SK-N-SH (cell line): Measurements from ENCODE around the gene CDCA3. TPM values are rescaled to one million over a fixed set of nuclear protein-coding genes. Genes with fewer than 3 reads are reported as not detected.

Experiments used
- CTCF ChIA-PET: fragments of 300-600, 350-600 bp; formaldehyde crosslinking; extraction: SDS; loops from one replicate; lab custom pipeline; 2021; lab: Yijun Ruan, JAX
- POLR2A ChIA-PET: fragments of 350-600 bp; sonication (Branson Sonifier 250); formaldehyde crosslinking; extraction: SDS; loops from one replicate; lab custom pipeline; 2020; ENCODE audit warnings: antibody characterized with exemption, inconsistent platforms; lab: Yijun Ruan, JAX
- DNase-seq: peaks from one replicate; pipeline ENCODE4 v3.0.0; 2012
- H2AFZ ChIP-seq: fragments of 200-600 bp; sonication (generic); 2 replicates; pipeline ENCODE4 v1.8.1; 2016; ENCODE audit warnings: antibody characterized with exemption, mild to moderate bottlenecking, low read depth
- H3F3A ChIP-seq: fragments of 200-600 bp; sonication (generic); replicated peaks from 2 replicates; pipeline ENCODE3; 2016; ENCODE audit warnings: antibody characterized with exemption, mild to moderate bottlenecking; ENCODE audit not compliant: insufficient read depth
- H3K27ac ChIP-seq, 2 experiments: fragments of 200-500 bp in 1 of 2; fragments of 200-600 bp in 1 of 2; sonication (Bioruptor generic) in 1 of 2; sonication (generic), shearing (Covaris generic) in 1 of 2; 2 replicates each; pipeline versions ENCODE4 v1.5.1 to v1.6.1; 2014 to 2016; ENCODE audit warnings: low read depth in 2 of 2, inconsistent platforms in 1 of 2, low read length in 1 of 2, mild to moderate bottlenecking in 1 of 2, mixed read lengths in 1 of 2
- H3K27me3 ChIP-seq: fragments of 200-600 bp; sonication (generic), shearing (Covaris generic); 2 replicates; pipeline ENCODE4 v1.6.1; 2016; ENCODE audit warnings: mixed run types; ENCODE audit not compliant: insufficient read depth
- H3K36me3 ChIP-seq, 2 experiments: fragments of 200-500 bp in 1 of 2; fragments of 200-600 bp in 1 of 2; sonication (Bioruptor generic) in 1 of 2; sonication (generic) in 1 of 2; replicated peaks in 1 of 2; 2 replicates each; pipeline versions ENCODE3 to v1.5.1; 2014 to 2016; ENCODE audit warnings: low read length in 1 of 2, mild to moderate bottlenecking in 1 of 2; ENCODE audit not compliant: insufficient read depth in 2 of 2, control insufficient read depth in 1 of 2
- H3K4me1 ChIP-seq, 2 experiments: fragments of 200-500 bp in 1 of 2; fragments of 200-600 bp in 1 of 2; sonication (Bioruptor generic) in 1 of 2; sonication (generic), shearing (Covaris generic) in 1 of 2; 2 replicates each; pipeline versions ENCODE4 v1.5.1 to v1.6.1; 2014 to 2016; ENCODE audit warnings: low read depth in 1 of 2, low read length in 1 of 2, mixed run types in 1 of 2; ENCODE audit not compliant: insufficient read depth in 2 of 2, control insufficient read depth in 1 of 2
- H3K4me2 ChIP-seq: fragments of 200-600 bp; sonication (generic), shearing (Covaris generic); 2 replicates; pipeline ENCODE4 v1.6.1; 2017; ENCODE audit warnings: mixed run types
- H3K4me3 ChIP-seq, 2 experiments: fragments of 200-500 bp in 1 of 2; fragments of 200-600 bp in 1 of 2; sonication (Bioruptor generic) in 1 of 2; sonication (generic), shearing (Covaris generic) in 1 of 2; 2 replicates each; pipeline versions ENCODE4 v1.5.1 to v1.8.1; 2014 to 2016; ENCODE audit warnings: low read depth in 2 of 2, inconsistent platforms in 1 of 2, low read length in 1 of 2, mild to moderate bottlenecking in 1 of 2, mixed read lengths in 1 of 2, moderate library complexity in 1 of 2
- H3K79me2 ChIP-seq: fragments of 200-600 bp; sonication (generic); 2 replicates; pipeline ENCODE4 v1.8.1; 2017; ENCODE audit warnings: mild to moderate bottlenecking; ENCODE audit not compliant: insufficient read depth
- H3K9ac ChIP-seq: fragments of 200-600 bp; sonication (generic); 2 replicates; pipeline ENCODE4 v1.6.1; 2017; ENCODE audit warnings: mixed run types
- H3K9me2 ChIP-seq: fragments of 200-600 bp; sonication (generic); 2 replicates; pipeline ENCODE4 v1.6.1; 2017; ENCODE audit warnings: mixed run types
- H3K9me3 ChIP-seq: fragments of 200-600 bp; sonication (generic); 2 replicates; pipeline ENCODE4 v1.6.1; 2017; ENCODE audit warnings: mixed run types, mild to moderate bottlenecking, moderate library complexity
- H4K20me1 ChIP-seq: fragments of 200-600 bp; sonication (generic); 2 replicates; pipeline ENCODE4 v1.6.1; 2017; ENCODE audit warnings: mild to moderate bottlenecking, mixed run types; ENCODE audit not compliant: insufficient read depth
- CHD2 ChIP-seq: fragments of 150-350 bp; IDR thresholded peaks from 2 replicates; pipeline ENCODE4 v1.6.1; 2018; ENCODE audit warnings: low read length; ENCODE audit not compliant: partially characterized antibody
- CTCF ChIP-seq: fragments of 200-600 bp; sonication (generic); IDR thresholded peaks from 2 replicates; pipeline ENCODE4 v1.6.1; 2017; ENCODE audit warnings: antibody characterized with exemption, mild to moderate bottlenecking, moderate library complexity
- EZH2phosphoT487 ChIP-seq: fragments of 200-600 bp; sonication (generic); IDR thresholded peaks from 2 replicates; pipeline ENCODE4 v1.6.1; 2017; ENCODE audit warnings: low read depth, mixed run types, mild to moderate bottlenecking, antibody characterized with exemption, moderate library complexity, borderline replicate concordance
- FOSL2 ChIP-seq: IDR thresholded peaks from 2 replicates; pipeline ENCODE4 v1.4.0; 2012; ENCODE audit warnings: low read depth, mild to moderate bottlenecking, moderate library complexity, borderline replicate concordance
- JUND ChIP-seq: IDR thresholded peaks from 2 replicates; pipeline ENCODE4 v1.4.0; 2012
- MXI1 ChIP-seq: IDR thresholded peaks from 2 replicates; pipeline ENCODE4 v1.6.1; 2012; ENCODE audit warnings: mild to moderate bottlenecking, low read depth, low read length, improper control_type of control experiment
- NFIC ChIP-seq: IDR thresholded peaks from 2 replicates; pipeline ENCODE4 v1.4.0; 2012; ENCODE audit warnings: borderline replicate concordance
- NRF1 ChIP-seq: IDR thresholded peaks from 2 replicates; pipeline ENCODE4 v1.6.1; 2012; ENCODE audit warnings: low read depth, mild to moderate bottlenecking, low read length
- RCOR1 ChIP-seq: fragments of 150-350 bp; IDR thresholded peaks from 2 replicates; pipeline ENCODE4 v1.6.1; 2017; ENCODE audit warnings: antibody characterized with exemption, low read length
- SMC3 ChIP-seq: IDR thresholded peaks from 2 replicates; pipeline ENCODE4 v1.6.1; 2012; ENCODE audit warnings: low read depth, low read length, improper control_type of control experiment
- TAF1 ChIP-seq: IDR thresholded peaks from 2 replicates; pipeline ENCODE4 v1.6.1; 2012; ENCODE audit warnings: low read depth, mild to moderate bottlenecking, low read length, moderate library complexity, borderline replicate concordance
- TCF12 ChIP-seq: IDR thresholded peaks from 2 replicates; pipeline ENCODE4 v1.4.0; 2012
- TEAD4 ChIP-seq: IDR thresholded peaks from 2 replicates; pipeline ENCODE4 v1.4.0; 2012; ENCODE audit warnings: mild to moderate bottlenecking, borderline replicate concordance; ENCODE audit not compliant: insufficient read depth
- USF1 ChIP-seq: IDR thresholded peaks from 2 replicates; pipeline ENCODE4 v1.4.0; 2012; ENCODE audit warnings: low read depth, borderline replicate concordance
- WGBS: methylation state at CpG from one replicate; pipeline ENCODE4 v1.1.6; 2017; ENCODE audit warnings: low lambda C conversion rate; 5-methylcytosine and 5-hydroxymethylcytosine counted together
- polyA plus RNA-seq, 3 experiments: library from polyadenylated mRNA; depleted of rRNA; stranded (reverse); fragments of >200 nt; gene quantifications; 2 replicates each; pipeline ENCODE4 v1.2.3, GENCODE V29; 2012
- TF ChIP-seq, protein P1 (sequence below): IDR thresholded peaks from 2 replicates; pipeline ENCODE4; 2012

The CDCA3 gene
- polyA plus RNA-seq, 1 of the 3 experiments (the other 2 are of a cell fraction), result 33.0 TPM

DNA sequence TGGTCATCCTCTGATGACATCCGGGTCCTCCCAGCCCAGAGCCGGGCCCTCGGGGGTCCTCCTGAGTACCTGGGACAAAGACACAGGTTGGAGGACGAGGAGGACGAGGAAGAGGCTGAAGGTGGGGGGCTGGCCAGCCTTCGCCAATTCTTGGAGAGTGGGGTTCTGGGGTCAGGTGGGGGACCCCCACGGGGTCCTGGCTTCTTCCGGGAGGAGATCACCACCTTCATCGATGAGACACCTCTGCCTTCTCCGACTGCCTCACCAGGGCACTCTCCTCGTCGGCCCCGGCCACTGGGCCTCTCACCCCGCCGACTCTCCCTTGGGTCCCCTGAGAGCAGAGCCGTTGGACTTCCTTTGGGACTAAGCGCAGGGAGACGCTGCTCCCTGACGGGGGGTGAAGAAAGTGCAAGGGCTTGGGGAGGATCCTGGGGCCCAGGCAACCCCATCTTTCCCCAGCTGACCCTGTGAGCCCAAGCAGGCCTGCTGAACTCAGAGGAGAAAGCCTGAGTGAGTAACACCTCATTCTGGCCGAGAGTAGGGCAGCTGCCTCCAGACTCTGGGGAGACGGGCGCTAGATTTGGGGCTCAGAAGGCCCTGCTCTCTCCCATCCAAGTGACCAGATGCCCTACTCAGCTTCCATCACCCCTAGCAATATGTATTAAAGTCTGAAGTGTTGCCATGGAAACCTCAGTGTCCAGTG lies 24.2 kb downstream of the CDCA3 start:
- ChIA-PET POLR2A (interaction anchor here (1.0 to 7.0 kb wide), 5 partner anchors 10 to 100 kb away, joined by 3 to 46 read pairs (median 3); partner anchors contain the start of genes MLF2 and SPSB2), CTCF (interaction anchor here (0.9 to 14.1 kb wide), 16 partner anchors 8 to 224 kb away, joined by 3 to 246 read pairs (median 14); partner anchors contain the start of genes CDCA3, GNB3, MLF2 and PTMS)
- H3K4me1 ChIP-seq, result peaks cover 17 to 54% of the 10 kb centered on the region in 2 experiments; a peak in 3 of 4 replicates
- WGBS, result 87% methylated on average over 12 of the region's 22 CpGs
- peak overlapping the region; percentile 26 to 93 for H3K27ac ChIP-seq
- 0 out of 2 replicates have a peak, but pooled peaks cover 3% of the 10 kb centered on the region for H4K20me1 ChIP-seq
- peaks cover 8% of the 10 kb centered on the region for H3F3A ChIP-seq
- H3K9me2 ChIP-seq, result no peaks in the 10 kb centered on the region
- no peaks in the 10 kb centered on the region for H3K9me3 ChIP-seq
- peaks cover 6 to 16% of the 10 kb centered on the region in 2 experiments for H3K36me3 ChIP-seq
- no peak overlapping the region for H3K9ac ChIP-seq
- no peak for DNase-seq
- H3K79me2 ChIP-seq, result peaks cover 31% of the 10 kb centered on the region
- no peak overlapping the region for H2AFZ ChIP-seq
- no peak overlapping the region for H3K4me3 ChIP-seq
- peak overlapping the region; percentile 40 for H3K4me2 ChIP-seq
- H3K27me3 ChIP-seq, result no peaks in the 10 kb centered on the region
- TF ChIP-seq USF1, result no peak
- no peak for TF ChIP-seq NFIC
- no peak for TF ChIP-seq EZH2phosphoT487
- TF ChIP-seq SMC3, result no peak
- no peak for TF ChIP-seq MXI1
- no peak for TF ChIP-seq TCF12
- TF ChIP-seq CHD2, result no peak
- no peak for TF ChIP-seq RCOR1
- TF ChIP-seq FOSL2, result no peak
- no peak for TF ChIP-seq JUND
- no peak for TF ChIP-seq TEAD4
- TF ChIP-seq NRF1, result no peak
- no peak for TF ChIP-seq CTCF

DNA sequence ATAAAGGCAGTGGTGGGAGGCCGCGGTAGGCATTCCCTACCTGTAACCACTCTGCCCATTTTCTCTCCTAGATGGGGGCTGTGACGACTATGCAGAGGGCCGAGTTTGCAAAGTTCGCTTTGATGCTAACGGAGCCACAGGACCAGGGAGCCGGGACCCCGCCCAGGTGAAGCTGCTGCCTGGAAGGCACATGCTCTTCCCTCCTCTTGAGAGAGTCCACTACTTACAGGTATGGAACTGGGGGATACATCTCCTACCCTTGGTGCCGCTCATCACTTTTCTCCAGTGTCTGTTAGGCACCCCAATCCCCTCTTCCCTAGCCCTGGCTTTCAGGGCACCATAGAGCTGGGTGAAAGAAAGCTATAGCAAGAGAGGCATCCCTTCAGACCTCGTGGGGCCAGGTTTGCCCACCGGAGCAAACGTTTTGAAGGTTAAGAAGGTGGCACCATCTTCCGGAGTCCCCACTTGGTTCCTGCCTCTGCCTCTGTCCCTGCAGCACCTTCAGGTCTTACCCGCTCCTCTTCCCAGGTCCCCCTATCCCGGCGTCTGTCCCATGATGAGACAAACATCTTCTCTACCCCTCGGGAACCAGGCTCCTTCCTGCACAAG lies 24.9 kb downstream of the CDCA3 start:
- Histone ChIP-seq H3K9me2 (no peaks in the 10 kb centered on the region), H3K79me2 (peaks cover 31% of the 10 kb centered on the region), H3K4me1 (peaks cover 17 to 54% of the 10 kb centered on the region in 2 experiments; a peak in 3 of 4 replicates), H3K9ac (no peak overlapping the region), H3K27ac (peak overlapping the region in 1 of 2 experiments; percentile 31; a peak in 1 of 4 replicates), H3K9me3 (no peaks in the 10 kb centered on the region), H3K4me2 (no peak overlapping the region), H3K4me3 (no peak overlapping the region), H3K36me3 (peaks cover 3 to 11% of the 10 kb centered on the region in 2 experiments), H3F3A (peaks cover 8% of the 10 kb centered on the region), H2AFZ (no peak overlapping the region), H4K20me1 (0 out of 2 replicates have a peak, but pooled peaks cover 3% of the 10 kb centered on the region), H3K27me3 (no peaks in the 10 kb centered on the region)
- WGBS, result 92% methylated on average over 17 of the region's 17 CpGs
- ChIA-PET POLR2A (interaction anchor here (1.5 to 7.0 kb wide), 3 partner anchors 25 to 73 kb away, joined by 4 to 46 read pairs (median 4); partner anchors contain the start of genes CDCA3, MLF2, SPSB2 and USP5), CTCF (interaction anchor here (0.9 to 14.1 kb wide), 26 partner anchors 9 to 223 kb away, joined by 3 to 246 read pairs (median 10); partner anchors contain the start of genes CDCA3, GNB3, LAG3 and MLF2)
- DNase-seq, result no peak
- TF ChIP-seq, protein P1, sequence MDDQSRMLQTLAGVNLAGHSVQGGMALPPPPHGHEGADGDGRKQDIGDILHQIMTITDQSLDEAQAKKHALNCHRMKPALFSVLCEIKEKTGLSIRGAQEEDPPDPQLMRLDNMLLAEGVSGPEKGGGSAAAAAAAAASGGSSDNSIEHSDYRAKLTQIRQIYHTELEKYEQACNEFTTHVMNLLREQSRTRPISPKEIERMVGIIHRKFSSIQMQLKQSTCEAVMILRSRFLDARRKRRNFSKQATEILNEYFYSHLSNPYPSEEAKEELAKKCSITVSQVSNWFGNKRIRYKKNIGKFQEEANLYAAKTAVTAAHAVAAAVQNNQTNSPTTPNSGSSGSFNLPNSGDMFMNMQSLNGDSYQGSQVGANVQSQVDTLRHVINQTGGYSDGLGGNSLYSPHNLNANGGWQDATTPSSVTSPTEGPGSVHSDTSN, result no peak
- TF ChIP-seq TAF1, result no peak
